ENCODE data around the gene LMNA. TPM values are rescaled to one million over a fixed set of nuclear protein-coding genes. Genes with fewer than 3 reads are reported as not detected.
"Not testable (repeated sequence)": the region's sequence is repeated elsewhere in the genome, so short reads cannot be mapped to it uniquely, and the experiment has no call there.

LMNA gene
- polyA plus RNA-seq, 3 donors, result 71.7 to 83.8 (median 82.5) TPM

GRCh38 chr1:156119503-156120209, 5.1 kb downstream of the LMNA start:
- DNase-seq (ENCODE audit: low read depth in 3 of 3, low spot score in 2 of 3), result no peak

- no peak for DNase-seq (ENCODE audit: low read depth in 3 of 3, low spot score in 2 of 3)
These were observed 5.8 kb downstream of the LMNA start for GRCh38 chr1:156120318-156120717.

GRCh38 chr1:156121005-156121404, 6.5 kb downstream of the LMNA start:
- not testable (repeated sequence) for DNase-seq (ENCODE audit: low read depth in 3 of 3, low spot score in 2 of 3)

GRCh38 chr1:156121457-156121856, 6.9 kb downstream of the LMNA start:
- DNase-seq (ENCODE audit: low read depth in 3 of 3, low spot score in 2 of 3), result no peak

- no peak for DNase-seq (ENCODE audit: low read depth in 3 of 3, low spot score in 2 of 3)
These were observed 7.6 kb downstream of the LMNA start for GRCh38 chr1:156122086-156122485.

GRCh38 chr1:156122519-156123355, 8.2 kb downstream of the LMNA start:
- DNase-seq (ENCODE audit: low read depth in 3 of 3, low spot score in 2 of 3), result no peak

- DNase-seq (ENCODE audit: low read depth in 3 of 3, low spot score in 2 of 3), result no peak
These were observed 9.1 kb downstream of the LMNA start for GRCh38 chr1:156123356-156124196.

- DNase-seq (ENCODE audit: low read depth in 3 of 3, low spot score in 2 of 3), result no peak
These were observed 10.3 kb downstream of the LMNA start for GRCh38 chr1:156124557-156125483.

GRCh38 chr1:156125544-156125943, 11.0 kb downstream of the LMNA start:
- DNase-seq (ENCODE audit: low read depth in 3 of 3, low spot score in 2 of 3), result not testable (repeated sequence)

GRCh38 chr1:156126043-156126629, 11.6 kb downstream of the LMNA start:
- no peak for DNase-seq (ENCODE audit: low read depth in 3 of 3, low spot score in 2 of 3)

GRCh38 chr1:156126630-156127534, 12.4 kb downstream of the LMNA start:
- DNase-seq (ENCODE audit: low read depth in 3 of 3, low spot score in 2 of 3), result no peak

GRCh38 chr1:156128308-156128653, 13.8 kb downstream of the LMNA start:
- no peak for DNase-seq (ENCODE audit: low read depth in 3 of 3, low spot score in 2 of 3)

GRCh38 chr1:156128654-156129597, 14.4 kb downstream of the LMNA start:
- DNase-seq (ENCODE audit: low read depth in 3 of 3, low spot score in 2 of 3), result no peak

- DNase-seq (ENCODE audit: low read depth in 3 of 3, low spot score in 2 of 3), result no peak
These were observed 15.4 kb downstream of the LMNA start for GRCh38 chr1:156129687-156130577.

GRCh38 chr1:156130578-156130942, 16.0 kb downstream of the LMNA start:
- no peak for DNase-seq (ENCODE audit: low read depth in 3 of 3, low spot score in 2 of 3)

GRCh38 chr1:156134716-156135435, 20.4 kb downstream of the LMNA start:
- DNase-seq (ENCODE audit: low read depth in 3 of 3, low spot score in 2 of 3), result no peak
